ENCODE data around the gene LAMB1.
"Not testable (repeated sequence)": the region's sequence is repeated elsewhere in the genome, so short reads cannot be mapped to it uniquely, and the experiment has no call there.

Gene LAMB1

DNA sequence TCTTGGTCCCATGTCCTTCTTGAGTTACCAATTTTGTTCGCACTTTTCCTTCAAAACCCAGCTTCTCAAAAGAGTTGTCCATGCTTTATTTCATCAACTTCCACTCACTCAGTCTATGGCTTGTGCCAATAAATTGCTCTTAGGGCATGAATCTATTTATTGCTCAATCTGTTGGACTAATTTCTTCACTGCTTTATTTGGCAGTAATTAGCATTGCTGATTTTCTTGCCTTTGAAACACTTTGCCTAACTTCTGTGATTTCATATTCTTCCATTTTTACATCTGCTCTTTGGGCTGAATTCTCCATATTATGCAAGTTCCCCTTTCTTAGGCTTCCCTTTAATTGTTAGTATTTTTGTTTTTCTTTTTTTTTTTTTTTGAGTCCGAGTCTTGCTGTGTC lies 95.2 kb downstream of the LAMB1 start:
- no peak for DNase-seq
- no peak for TF ChIP-seq GATA1 (IDR thresholded peaks at IDR 0.05; ENCODE audit: low read depth, low read length)
- no peak for TF ChIP-seq POLR2A (IDR thresholded peaks at IDR 0.05; ENCODE audit: low read length)

DNA sequence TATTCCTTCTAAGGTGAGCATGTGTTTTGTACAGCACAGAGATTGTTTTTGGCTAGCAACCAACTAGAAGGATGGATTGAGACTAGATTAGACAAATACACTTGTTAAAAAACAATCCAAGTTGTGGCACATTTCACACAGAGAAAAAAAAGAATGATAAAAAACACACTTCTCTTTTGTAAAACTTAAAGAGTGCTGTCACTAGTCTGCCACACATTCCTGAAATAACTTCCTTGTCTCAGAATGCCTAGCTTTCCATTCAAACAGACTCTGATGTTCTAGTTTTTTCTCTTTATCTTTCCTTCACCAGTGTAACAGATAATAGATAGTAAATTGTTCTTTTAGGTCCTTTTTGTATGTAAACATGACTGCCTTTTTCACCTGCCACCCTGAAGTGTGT lies 100.6 kb downstream of the LAMB1 start:
- TF ChIP-seq POLR2A (IDR thresholded peaks at IDR 0.05; ENCODE audit: low read length) (no peak), GATA1 (IDR thresholded peaks at IDR 0.05; ENCODE audit: low read depth, low read length) (no peak)
- DNase-seq, result no peak

DNA sequence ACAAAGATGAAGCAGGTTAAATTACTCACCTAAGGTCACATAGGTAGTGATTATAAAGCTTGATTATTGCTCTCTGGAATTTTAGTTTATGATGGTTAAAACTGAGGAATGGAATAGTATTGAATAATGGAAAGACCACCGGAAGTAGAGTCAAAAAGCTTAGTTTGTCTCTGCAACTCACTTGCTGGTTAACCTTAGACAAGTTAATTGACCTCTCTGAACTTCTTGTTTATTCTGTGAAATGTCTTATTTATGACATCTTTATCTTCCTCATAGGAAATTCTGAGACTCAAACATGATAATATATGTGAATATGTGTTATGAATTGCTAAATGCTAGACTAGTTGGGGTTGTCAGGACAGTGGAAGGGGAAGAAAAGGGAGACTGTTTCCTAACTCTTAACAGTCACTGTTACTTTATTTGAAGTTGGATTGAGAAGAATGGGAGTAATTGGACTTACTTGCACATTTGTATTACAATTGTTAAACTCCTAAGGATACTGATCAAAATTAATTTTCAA lies 102.4 kb downstream of the LAMB1 start:
- no peak for DNase-seq
- no peak for TF ChIP-seq GATA1 (IDR thresholded peaks at IDR 0.05; ENCODE audit: low read depth, low read length)
- TF ChIP-seq POLR2A (IDR thresholded peaks at IDR 0.05; ENCODE audit: low read length), result no peak

DNA sequence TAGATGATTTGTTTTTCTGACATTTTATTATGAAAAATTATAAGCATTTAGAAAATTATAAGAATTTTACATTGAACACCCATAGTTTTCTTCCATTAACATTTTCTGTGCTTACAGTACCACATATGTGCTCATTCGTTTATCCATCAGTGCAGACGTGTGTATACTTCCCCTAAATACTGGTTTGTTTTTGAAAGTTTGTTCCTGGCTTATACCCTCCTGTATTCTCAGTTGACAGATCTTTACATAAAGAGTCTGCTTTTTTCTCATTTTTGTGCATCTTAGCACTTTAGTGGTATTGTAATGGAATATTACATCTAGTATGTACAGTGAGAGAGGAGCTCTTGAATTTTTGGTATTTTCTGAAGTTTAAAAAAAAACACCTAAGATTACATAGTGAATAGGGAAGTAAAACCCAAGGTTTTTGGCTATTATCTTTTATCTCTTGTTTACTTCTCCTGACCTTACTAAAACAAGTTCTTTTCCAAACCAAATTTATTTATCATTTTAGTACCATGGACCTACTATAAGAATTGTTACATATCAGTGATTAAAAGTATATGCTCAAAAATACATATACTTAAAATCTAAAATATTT lies 103.9 kb downstream of the LAMB1 start:
- DNase-seq, result no peak
- TF ChIP-seq POLR2A (IDR thresholded peaks at IDR 0.05; ENCODE audit: low read length) (no peak), GATA1 (IDR thresholded peaks at IDR 0.05; ENCODE audit: low read depth, low read length) (no peak)

DNA sequence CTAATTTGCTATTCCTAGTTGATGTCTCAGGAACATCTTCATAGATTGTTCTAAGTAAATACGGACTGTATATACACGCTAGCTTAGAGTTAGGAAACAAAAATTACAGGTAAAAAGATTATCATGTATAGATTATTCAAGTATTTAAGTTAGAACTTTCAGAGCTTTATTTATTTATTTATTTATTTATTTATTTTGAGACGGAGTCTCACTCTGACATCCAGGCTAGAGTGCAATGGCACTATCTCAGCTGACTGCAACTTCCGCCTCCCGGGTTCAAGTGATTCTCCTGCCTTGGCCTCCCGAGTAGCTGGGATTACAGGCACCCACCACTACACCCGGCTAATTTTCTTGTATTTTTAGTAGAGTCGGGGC lies 110.6 kb downstream of the LAMB1 start:
- DNase-seq, result not testable (repeated sequence)

DNA sequence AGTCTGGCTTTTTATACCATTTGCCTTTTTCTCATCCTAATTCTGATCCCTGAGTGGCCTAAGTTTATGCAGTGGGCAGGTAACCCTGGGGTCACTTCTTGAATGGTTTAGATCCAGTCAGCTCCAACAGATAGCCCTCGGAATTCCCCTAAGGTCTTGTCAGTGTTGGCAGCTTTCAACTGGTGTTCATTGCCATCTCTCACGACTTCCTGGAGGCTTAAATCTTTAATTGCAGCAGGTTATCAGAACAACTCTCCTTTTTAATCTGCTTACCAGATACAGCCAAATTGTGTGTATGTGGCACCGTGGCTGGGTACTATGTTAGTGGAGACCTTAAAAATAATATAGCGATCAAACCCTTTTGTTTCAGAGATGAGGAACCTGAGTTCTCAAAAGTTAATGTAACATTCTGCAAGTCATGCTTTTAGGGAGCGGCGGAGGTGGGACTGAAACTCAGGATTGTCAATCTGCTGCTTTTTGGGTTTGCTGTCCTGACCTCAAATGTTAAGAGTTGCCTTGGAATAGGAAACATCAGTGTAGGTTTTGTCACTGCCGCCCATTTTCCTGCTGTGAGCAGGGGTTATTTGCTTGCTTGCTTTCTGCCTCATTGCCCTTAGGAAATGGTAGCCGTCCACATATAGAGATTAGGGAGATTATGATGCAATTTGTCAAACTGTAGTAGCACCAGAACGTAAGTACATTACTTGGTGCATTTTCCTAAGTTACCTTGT lies 111.2 kb downstream of the LAMB1 start:
- peak; percentile 79 to 83 for DNase-seq
- TF ChIP-seq POLR2A (IDR thresholded peaks at IDR 0.05; ENCODE audit: low read length), result no peak
- no peak for TF ChIP-seq GATA1 (IDR thresholded peaks at IDR 0.05; ENCODE audit: low read depth, low read length)

DNA sequence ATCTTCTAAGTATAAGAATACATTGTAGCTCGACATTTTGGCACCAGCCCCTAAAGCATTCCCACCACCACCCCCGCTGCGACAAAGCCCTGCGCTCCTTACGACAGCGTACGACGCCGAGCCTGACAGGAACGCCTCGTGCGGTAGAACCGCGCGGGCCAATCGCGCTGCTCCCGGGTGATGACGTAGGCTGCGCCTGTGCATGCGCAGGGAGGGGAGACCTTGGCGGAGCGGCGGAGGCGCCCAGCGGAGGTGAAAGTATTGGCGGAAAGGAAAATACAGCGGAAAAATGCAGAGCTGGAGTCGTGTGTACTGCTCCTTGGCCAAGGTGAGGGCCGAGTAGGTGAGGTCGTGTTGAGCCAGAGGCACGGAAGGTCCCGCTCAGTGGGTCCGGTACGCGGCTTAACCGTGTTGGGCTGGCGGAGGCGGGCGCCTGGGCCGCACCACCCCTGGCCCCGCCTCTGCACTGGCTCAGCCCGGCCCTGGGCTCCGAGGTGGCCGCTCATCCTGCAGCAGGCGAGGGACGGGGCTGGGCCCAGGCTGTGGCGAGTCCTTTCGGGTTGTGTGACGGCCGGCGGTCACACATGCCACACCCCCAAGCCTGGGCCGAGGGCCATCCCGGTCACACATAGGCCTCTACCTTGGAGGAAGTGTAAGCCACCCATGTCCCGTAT lies 111.9 kb downstream of the LAMB1 start, which contains the start of gene DLD:
Gene DLD (plus strand): TSS at position 222 of the 674 bp plus-strand sequence. CDS start 68 bp downstream, at position 290.
- DNase-seq, result peak; percentile 96 to 97
- TF ChIP-seq POLR2A (IDR thresholded peaks at IDR 0.05; ENCODE audit: low read length) (peak; percentile 96), GATA1 (IDR thresholded peaks at IDR 0.05; ENCODE audit: low read depth, low read length) (no peak)

DNA sequence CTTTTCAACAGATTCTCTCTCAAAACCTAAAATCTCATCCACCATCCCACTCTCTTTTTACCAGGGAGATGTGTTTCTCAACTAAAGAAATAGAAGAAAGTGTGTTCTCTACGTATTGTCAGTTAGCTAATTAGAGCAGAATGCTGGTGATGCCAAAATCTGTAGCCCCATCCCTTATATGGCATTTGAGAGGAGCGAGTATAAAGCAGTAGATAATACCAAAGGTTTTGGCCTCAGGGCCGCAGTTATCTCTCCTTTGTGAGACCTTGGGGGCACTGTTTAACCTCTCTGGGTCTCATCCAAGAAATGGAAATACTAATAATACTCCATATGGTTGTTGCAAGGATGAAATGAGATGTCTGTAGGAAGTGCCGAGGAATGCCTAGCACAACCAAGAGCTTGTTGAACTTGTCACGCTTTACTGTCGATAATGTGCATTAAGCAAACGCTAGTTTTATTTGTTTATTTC lies 112.4 kb downstream of the LAMB1 start:
- TF ChIP-seq POLR2A (IDR thresholded peaks at IDR 0.05; ENCODE audit: low read length) (no peak), GATA1 (IDR thresholded peaks at IDR 0.05; ENCODE audit: low read depth, low read length) (no peak)
- no peak for DNase-seq

DNA sequence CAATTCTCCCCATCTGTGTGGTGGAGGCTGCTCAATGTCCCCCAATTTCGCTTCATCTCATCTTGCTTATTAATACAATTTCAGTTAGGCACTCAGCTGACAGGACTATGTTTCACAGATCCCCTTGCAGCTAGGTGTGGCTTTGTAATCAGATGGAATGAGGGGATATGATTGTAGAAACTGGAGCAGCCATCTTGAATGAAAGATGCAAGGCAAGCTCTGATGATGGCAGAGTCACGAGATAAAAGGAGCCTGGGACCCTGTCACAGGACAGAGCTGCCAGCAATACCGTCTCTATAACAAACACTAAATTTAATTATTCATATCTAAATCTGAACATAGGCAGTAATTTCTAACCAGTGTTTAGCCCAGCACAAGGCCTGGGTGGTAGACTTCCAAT lies 113.0 kb downstream of the LAMB1 start:
- DNase-seq, result peak; percentile 37 to 40
- no peak for TF ChIP-seq GATA1 (IDR thresholded peaks at IDR 0.05; ENCODE audit: low read depth, low read length)
- TF ChIP-seq POLR2A (IDR thresholded peaks at IDR 0.05; ENCODE audit: low read length), result no peak

DNA sequence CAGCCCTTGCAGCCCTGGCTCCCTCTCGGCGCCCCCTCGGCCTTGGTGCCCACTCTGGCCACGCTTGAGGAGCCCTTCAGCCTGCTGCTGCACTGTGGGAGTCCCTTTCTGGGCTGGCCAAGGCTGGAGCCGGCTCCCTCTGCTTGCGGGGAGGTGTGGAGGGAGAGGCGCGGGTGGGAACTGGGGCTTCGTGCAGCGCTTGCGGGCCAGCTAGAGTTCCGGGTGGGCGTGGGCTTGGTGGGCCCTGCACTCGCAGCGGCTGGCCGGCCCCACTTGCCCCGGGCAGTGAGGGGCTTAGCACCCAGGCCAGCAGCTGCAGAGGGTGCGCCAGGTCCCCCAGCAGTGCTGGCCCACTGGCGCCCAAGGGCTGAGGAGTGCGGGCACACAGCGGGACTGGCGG lies 115.1 kb downstream of the LAMB1 start:
- DNase-seq, result not testable (repeated sequence)

DNA sequence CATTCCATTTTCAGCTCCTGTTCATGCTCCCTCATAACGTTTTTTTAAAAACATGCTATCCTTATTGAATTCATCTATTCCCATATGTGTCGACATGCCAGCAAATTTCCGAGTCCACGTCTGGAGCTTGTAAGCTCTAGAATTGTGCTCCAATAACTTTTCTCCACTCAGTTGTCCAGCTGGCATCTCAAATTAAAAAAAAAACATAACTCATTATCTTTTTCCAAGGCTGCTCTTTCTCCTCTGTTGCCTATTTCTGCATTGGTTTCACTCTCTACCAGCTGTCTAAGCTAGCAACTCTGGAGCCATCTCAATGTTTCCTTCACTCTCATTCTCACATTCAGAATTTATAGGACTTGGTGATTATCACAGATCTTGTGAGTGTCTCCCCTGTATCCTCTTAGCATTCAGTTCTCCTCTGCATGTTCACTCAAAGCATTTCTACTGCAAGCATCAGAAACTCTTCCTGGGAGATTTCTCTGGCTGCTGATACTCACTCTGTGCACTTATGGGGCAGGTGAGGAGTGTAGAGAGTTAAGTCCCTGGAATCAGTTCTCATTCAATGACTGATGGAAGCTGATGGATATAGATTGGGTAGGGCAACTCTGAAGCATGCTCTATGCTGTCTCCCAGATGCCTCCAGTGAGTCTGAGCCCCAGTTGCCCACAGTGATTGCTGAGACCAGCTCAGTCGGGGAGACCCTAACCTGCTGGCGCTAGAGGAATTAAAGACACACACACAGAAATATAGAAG lies 118.7 kb downstream of the LAMB1 start:
- TF ChIP-seq GATA1 (IDR thresholded peaks at IDR 0.05; ENCODE audit: low read depth, low read length) (no peak), POLR2A (IDR thresholded peaks at IDR 0.05; ENCODE audit: low read length) (no peak)
- DNase-seq, result no peak

DNA sequence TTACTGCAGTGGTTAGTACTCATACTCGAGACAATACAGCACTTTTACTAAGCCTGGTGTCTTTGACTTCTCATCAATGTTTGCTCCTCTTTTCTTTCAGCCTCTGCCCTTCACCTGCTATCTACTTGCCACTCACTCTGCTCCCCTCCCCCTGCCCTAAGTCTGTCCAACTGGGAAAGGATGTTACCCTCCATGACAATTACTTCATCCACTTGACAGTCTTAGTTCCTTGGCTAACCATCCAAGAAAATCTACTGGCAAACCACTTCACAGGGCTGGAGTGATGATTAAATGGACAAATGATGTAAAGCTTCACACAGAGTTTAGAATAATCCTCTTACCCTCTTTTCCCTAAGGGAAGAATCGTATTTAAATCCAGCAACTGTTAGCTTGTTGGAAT lies 120.2 kb downstream of the LAMB1 start:
- no peak for DNase-seq
- TF ChIP-seq POLR2A (IDR thresholded peaks at IDR 0.05; ENCODE audit: low read length) (no peak), GATA1 (IDR thresholded peaks at IDR 0.05; ENCODE audit: low read depth, low read length) (no peak)

DNA sequence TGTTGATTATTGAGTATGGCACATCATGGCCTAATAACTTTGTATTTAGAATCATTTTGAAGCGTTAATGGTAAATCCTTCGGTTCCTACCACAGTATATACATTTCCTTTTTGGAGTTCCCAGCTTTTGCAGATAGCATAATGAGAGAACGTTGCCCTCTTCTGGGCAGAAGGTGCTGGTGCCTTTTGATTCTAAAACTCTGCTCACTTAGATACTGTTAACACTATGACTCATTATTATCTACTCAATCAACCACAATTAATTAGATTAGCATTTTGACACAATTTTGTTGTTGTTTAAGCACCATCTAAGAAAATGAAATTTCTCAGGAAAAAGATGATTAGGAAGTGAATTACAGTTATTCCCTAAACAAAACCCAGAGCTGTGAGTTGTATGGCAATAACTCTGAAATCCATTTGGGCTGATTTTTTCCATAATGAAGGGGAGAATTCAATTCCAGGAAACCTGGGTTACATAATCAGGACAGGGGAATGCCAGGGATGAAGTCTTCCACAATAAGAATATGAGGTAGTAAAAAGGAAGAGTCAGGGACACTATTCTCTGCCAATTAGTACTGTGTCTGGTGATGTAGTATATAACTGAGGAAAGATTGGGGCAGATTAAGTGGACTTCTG lies 123.4 kb downstream of the LAMB1 start:
- TF ChIP-seq GATA1 (IDR thresholded peaks at IDR 0.05; ENCODE audit: low read depth, low read length) (no peak), POLR2A (IDR thresholded peaks at IDR 0.05; ENCODE audit: low read length) (no peak)
- DNase-seq, result peak; percentile 80 to 86

All from erythroblast (primary cell).